Tongue (tissue), 2 donors: Measurements from ENCODE around the gene XYLB. TPM values are rescaled to one million over a fixed set of nuclear protein-coding genes. Genes with fewer than 3 reads are reported as not detected.
A peak's percentile ranks its signal among the peaks of the same experiment; 100 is the strongest.
"Not testable (repeated sequence)": the region's sequence is repeated elsewhere in the genome, so short reads cannot be mapped to it uniquely, and the experiment has no call there.

Source experiments
- DNase-seq: peaks from one replicate; pipeline ENCODE4 v3.0.0-alpha.2; 2015
- total RNA-seq: library from RNA; depleted of rRNA; stranded (reverse); fragments of >200 nt; gene quantifications from one replicate; pipeline ENCODE4 v1.2.3, GENCODE V29; 2014

XYLB gene
- total RNA-seq, result 3.6 TPM

DNA sequence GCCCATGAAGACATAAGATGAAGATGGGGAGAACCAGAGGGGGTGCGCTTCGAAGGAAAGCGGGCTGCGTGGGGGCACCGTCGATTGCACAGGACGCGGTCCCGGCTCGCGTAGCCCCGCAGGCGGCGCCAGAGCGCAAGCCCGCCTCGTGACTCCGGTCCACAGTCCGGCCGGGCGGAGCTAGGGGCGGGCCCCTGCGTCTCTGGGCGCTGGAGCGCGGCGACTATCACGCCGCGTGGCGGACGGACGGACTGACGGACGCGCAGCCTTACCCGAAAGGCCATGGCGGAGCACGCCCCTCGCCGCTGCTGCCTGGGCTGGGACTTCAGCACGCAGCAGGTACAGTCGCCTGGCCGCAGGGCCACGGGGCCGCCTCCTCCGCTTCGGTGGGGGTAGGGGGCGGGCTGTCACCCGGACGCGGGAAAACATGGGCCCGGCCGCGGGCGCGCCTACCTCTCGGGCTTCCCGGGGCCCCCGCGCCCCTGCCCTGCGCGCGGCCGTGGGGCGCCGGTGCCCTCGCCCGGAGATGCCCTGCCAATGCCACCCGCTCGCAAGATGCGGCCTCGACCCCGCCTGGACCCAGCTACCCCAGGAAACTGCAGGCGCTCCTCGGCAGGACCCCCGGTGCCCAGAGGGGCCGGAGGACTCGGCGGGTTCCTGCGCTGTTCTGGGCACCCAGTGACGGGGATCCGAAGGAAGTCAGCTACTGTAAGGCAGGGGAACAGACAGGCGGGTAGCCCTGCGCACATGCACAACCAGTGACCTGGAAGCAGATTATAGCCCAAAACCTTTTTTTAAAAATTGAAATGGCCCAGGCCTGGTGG, at the start of gene XYLB:
TSS of gene XYLB (plus strand) at position 199 of the 824 bp plus-strand sequence. CDS start at position 283, 84 bp downstream.
- peak; percentile 89 for DNase-seq

GRCh38 chr3:38297053-38297452, 49.5 kb upstream of the XYLB start:
- not testable (repeated sequence) for DNase-seq

DNA sequence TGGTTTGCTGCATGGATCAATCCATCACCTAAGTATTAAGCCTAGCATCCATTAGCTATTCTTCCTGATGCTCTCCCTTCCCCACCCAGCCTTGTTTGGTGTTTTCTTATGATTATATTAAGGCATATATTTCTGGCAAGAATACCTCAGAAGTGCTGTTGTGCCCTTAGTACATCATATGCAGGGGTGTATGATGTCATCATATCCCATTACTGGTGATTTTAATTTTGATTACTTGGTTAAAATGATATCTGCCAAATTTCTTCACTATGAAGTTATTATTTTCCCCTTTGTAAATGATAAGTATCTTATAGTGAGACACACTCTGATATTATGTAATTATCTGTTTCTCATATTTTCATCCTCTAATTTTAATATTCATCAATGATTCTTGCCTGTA, 49.0 kb upstream of the XYLB start:
- DNase-seq, result no peak

GRCh38 chr3:38297947-38298711, 48.5 kb upstream of the XYLB start:
- no peak for DNase-seq

DNA sequence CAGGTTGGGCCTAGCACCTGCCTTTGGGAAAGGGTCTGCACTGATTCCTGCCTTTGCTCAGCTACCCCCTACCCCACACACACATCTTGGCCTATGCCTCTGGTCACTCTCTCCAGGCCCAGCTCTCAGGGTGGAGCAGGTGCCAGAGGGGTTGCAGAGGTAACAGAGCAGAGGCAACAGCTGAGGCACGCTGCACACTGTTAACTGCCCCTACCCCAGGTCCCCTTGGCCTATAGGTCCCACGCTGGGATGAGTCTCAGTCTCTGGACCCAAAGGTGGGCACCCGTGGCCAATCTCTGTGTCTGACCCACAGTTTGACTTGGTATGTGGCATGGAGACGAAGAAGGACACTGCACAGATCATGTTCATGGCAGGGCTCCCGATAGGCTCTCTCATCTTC, 39.6 kb upstream of the XYLB start:
- DNase-seq, result no peak

DNA sequence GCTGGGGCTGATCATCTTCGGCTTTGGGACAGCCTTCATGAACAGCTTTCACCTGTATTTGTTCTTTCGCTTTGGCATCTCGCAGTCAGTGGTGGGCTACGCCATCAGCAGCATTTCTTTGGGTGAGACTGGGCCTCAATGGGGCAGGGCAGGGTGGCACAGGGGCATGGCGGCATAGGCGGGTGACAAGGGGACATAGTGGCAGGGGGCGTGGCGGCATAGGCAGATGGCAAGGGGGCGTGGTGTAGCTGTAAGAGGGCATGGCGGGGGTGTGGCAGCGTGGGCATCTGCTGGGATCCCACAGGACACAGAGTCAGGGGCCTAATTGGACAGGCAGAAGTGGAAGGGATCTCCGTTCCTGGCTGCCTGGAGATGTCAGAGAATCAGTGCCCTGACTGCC, 39.0 kb upstream of the XYLB start:
- no peak for DNase-seq

DNA sequence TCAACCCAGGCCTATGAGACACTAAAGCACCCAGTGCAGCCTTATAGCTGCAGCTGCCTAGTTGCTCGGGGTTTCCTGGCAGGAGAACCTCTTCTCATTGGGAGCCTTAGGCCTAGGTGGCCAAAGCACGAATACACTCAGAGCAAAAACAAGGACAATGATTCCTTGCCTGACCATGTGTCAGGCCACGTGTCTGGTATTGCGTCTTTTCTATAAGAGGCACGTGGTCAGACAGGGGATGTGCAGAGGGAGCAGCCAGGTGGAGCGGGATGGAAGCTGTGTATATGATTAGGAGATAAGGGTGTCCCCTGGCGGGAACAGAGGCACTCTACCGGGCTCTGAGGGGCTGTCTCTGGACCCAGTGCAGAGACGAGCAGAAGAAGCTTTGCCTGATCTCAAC, 38.1 kb upstream of the XYLB start:
- DNase-seq, result no peak

DNA sequence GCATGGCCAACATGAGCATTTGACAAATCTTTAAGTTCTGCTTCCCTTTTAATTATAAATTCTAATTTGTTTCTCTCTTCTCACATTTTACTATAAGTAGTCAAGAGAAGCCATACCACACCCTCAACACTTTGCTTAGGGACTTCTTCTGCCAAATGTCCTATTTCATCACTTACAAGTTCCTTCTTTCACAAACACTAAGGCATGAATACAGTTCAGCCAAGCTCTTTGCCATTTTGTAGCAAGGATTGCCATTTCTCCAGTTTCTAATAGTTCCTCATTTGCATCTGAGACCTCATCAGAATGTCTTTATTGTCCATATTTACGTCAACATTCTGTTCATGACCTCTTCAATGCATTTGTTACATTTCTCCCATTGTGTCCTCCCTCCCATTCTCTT, 35.1 kb upstream of the XYLB start:
- no peak for DNase-seq

DNA sequence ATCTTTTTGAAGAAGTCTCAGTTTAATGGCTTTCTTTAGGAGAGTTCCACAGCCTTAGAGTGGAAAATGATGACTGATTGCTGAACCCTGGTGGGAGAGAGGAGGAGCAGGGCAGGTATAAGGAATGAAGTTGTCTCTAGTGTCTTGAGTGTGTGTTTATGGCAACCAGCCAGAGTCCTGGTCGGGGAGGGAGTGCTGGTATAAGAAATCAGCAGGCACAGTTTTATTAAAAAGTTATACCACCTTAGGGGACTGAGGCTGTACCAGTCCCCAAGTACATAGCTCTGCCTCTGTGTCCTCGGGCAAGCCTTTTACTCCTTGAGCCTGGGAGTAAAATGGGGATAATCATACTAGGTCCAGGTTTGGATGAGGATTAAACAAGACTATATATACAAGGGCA, 34.6 kb upstream of the XYLB start:
- no peak for DNase-seq

DNA sequence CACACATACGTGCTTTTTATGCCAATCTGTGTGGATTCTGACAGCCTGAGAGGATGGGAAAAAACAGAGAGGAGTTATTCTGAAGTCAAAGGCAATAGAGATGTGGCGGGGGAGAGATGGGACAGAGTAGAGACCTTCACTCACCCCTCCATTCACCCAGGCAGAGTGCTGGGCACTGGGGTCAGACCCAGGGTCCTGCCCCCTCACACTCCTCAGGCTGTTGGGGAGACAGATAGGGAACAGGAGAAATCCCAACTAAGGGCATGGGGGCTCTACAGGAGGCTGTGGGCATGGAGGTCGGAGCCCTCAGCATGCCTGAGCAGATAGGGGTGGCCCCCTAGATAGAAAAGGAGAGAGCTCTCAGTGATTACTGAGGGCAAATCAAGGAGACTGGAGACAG, 34.2 kb upstream of the XYLB start:
- no peak for DNase-seq

- no peak for DNase-seq
Observed at GRCh38 chr3:38313263-38313662, 33.3 kb upstream of the XYLB start.

DNA sequence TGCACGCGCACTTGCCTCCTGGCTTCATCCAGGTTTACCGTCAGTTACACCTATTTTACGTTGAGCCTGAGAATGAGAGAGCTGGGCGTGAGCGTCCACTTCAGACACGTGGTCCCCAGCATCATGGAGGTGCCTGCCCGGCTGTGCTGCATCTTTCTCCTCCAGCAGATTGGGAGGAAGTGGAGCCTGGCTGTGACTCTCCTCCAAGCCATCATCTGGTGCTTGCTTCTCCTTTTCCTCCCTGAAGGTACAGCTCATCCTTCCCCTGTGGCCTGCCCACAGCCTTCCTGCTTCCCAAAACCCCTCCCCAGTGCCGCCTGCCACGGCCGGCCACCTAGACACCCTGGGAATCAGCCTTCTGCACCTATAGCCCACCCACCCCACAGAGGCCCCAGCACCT, 32.9 kb upstream of the XYLB start:
- no peak for DNase-seq

- no peak for DNase-seq
Observed at GRCh38 chr3:38314112-38314763, 32.3 kb upstream of the XYLB start.

- DNase-seq, result no peak
Observed at GRCh38 chr3:38314764-38315487, 31.7 kb upstream of the XYLB start.

DNA sequence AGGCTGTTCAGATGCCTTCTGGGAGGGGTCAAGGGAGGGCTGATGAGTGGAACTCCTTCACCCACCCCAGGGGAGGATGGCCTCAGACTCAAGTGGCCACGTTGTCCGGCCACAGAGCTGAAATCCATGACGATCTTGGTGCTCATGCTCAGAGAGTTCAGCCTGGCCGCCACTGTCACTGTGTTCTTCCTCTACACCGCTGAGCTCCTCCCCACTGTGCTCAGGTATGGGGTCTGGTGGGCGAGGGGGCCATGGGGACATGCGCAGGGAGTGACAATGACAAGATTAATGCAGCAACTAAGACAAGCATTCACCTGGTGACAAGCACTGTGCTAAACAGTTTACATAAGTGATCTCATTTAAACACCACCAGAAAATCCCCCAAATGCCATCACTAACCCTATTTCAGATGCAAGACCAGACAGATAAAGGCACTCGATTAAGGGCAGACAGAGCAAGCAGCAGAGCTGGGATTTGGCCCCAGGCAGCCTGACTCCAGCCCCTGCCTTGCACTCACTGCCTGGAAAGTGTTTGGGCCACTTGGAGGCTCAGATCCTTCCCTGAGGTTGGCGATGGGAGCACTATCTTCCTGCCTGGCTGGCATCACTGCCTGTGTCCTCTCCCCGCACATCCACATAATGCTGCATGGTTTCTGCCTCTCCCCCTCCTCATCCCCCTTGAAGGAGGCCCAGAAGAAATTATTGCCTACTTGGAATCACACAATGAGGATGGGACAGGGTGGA, 30.9 kb upstream of the XYLB start:
- DNase-seq, result no peak

DNA sequence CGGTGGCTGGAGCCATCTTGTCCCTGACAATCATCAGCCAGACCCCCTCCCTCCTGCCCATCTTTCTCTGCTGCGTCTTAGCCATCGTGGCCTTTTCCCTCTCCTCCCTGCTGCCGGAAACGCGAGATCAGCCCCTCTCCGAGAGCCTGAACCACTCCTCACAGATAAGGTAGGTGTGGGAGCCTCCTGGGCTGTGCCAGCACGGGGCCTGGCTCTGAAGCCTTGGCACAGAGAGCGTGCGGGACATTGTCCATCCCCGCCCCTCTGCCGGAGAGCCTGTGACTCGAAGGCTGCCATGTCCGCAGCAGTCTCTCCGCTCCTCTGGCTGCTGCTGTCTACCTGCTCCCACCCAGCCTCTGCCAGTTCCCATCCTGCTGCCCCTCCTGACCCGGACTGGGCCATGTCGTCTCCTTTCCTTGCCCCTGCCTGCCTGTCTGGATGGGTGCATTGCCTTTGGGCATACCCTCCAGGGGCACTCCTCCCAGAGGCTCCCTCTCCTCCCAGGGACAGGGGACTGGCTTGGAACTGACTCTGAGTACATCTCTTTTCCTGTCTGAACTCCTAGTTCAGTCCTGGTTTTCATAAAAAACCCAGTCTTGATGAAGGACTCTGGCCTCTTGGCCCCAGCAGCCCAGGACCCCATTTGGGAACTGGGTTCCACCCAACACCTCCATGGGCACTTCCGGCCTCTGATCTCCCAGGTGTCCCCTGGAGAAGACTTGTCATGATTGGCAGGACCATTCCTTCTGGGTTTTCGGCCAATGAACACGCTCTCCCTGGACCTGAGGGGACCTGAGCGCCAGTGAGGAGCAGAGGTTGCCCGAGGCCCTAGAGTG, 30.0 kb upstream of the XYLB start:
- no peak for DNase-seq

GRCh38 chr3:38317192-38317759, 29.3 kb upstream of the XYLB start:
- DNase-seq, result no peak

DNA sequence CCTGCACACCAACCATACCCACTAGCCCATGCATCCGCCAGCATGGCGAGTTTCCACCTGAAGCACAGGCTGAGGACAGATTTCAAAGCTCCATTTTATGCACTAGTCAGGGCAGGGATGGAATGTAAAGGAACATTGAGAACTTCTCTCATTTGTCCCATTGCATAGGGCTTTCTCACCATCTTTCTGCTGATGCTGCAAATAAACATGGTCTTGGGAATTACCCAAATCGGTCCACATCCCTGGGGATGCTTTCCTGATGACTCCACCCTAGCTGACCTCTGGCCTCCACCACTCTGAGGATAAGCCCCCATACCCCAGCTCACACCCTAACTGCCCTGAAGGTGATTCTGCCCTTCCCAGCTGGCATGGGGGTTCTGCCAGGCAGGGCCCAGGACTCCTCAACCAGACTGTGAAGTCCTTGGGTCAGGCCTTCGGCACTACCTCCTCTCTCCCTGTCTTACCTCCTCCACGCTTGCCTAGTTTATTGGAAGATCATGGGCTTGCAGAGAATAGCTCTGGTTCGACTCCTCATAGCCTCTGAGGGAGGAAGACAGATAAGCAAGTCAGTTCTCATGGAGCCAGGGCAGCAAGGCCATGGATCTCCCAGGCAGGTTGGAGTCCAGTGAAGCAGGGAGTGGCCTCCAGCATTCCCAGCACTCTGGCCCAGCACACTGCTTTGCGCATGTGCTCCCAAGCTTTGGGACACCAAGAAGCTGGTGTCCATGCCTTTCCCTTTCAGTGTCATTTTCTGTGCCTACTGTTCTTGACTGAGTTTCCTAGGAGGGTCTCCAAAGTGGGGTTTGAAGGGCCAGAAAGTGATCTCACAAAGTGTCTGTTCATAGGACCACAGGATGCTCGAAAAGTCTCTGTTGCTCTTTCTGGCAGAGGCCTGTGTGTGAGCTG, 27.6 kb upstream of the XYLB start:
- DNase-seq, result no peak

- DNase-seq, result not testable (repeated sequence)
Observed at GRCh38 chr3:38320638-38321037, 25.9 kb upstream of the XYLB start.
